Panc1 (cell line): ENCODE data around the gene GRM4.

Source experiments
- POLR2AphosphoS5 ChIP-seq: IDR thresholded peaks from 2 replicates; pipeline ENCODE4 v1.6.1; 2012; ENCODE audit warnings: mild to moderate bottlenecking, low read depth, low read length, moderate library complexity
- TF ChIP-seq, protein P1 (sequence below): fragments of 450-650 bp; IDR thresholded peaks from 2 replicates; pipeline ENCODE4 v1.5.1; 2017; ENCODE audit warnings: mild to moderate bottlenecking
- TF ChIP-seq, protein P2 (sequence below), 2 experiments: IDR thresholded peaks; 2 replicates each; pipeline ENCODE4 v1.6.1; 2011 to 2012; ENCODE audit warnings: low read depth in 2 of 2, control low read depth in 1 of 2, low read length in 1 of 2, mild to moderate bottlenecking in 1 of 2, moderate library complexity in 1 of 2; ENCODE audit not compliant: insufficient read depth in 1 of 2

DNA sequence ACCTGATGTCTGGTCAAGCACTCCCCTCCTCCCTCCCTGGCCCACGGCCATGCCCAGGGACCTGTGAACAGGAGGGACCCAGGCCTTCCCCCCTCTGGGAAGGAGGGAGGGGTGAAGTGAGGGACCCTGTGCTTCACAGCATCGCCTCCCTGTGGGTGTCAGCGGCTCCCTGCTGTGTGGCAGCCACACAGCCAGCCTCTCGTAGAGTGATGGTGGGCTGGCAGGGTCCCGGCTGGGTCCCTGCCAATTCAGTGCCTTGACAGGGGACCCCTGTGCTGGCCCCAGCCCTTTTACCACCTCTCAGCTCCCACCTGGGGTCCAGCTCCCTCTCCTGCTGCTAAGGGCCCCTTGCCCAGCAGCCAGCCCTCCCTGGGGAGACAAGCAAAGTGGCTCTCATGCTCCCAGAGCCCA, 31.3 kb upstream of the GRM4 start:
- TF ChIP-seq, protein P1, sequence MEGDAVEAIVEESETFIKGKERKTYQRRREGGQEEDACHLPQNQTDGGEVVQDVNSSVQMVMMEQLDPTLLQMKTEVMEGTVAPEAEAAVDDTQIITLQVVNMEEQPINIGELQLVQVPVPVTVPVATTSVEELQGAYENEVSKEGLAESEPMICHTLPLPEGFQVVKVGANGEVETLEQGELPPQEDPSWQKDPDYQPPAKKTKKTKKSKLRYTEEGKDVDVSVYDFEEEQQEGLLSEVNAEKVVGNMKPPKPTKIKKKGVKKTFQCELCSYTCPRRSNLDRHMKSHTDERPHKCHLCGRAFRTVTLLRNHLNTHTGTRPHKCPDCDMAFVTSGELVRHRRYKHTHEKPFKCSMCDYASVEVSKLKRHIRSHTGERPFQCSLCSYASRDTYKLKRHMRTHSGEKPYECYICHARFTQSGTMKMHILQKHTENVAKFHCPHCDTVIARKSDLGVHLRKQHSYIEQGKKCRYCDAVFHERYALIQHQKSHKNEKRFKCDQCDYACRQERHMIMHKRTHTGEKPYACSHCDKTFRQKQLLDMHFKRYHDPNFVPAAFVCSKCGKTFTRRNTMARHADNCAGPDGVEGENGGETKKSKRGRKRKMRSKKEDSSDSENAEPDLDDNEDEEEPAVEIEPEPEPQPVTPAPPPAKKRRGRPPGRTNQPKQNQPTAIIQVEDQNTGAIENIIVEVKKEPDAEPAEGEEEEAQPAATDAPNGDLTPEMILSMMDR: no peak
- TF ChIP-seq POLR2AphosphoS5: no peak
- TF ChIP-seq, protein P2, sequence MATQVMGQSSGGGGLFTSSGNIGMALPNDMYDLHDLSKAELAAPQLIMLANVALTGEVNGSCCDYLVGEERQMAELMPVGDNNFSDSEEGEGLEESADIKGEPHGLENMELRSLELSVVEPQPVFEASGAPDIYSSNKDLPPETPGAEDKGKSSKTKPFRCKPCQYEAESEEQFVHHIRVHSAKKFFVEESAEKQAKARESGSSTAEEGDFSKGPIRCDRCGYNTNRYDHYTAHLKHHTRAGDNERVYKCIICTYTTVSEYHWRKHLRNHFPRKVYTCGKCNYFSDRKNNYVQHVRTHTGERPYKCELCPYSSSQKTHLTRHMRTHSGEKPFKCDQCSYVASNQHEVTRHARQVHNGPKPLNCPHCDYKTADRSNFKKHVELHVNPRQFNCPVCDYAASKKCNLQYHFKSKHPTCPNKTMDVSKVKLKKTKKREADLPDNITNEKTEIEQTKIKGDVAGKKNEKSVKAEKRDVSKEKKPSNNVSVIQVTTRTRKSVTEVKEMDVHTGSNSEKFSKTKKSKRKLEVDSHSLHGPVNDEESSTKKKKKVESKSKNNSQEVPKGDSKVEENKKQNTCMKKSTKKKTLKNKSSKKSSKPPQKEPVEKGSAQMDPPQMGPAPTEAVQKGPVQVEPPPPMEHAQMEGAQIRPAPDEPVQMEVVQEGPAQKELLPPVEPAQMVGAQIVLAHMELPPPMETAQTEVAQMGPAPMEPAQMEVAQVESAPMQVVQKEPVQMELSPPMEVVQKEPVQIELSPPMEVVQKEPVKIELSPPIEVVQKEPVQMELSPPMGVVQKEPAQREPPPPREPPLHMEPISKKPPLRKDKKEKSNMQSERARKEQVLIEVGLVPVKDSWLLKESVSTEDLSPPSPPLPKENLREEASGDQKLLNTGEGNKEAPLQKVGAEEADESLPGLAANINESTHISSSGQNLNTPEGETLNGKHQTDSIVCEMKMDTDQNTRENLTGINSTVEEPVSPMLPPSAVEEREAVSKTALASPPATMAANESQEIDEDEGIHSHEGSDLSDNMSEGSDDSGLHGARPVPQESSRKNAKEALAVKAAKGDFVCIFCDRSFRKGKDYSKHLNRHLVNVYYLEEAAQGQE (IDR thresholded peaks at IDR 0.05; ENCODE audit: insufficient read depth in 1 of 2, low read depth in 2 of 2, low read length in 1 of 2): no peak
